Measurements from ENCODE around the gene LILRB2.

DNA sequence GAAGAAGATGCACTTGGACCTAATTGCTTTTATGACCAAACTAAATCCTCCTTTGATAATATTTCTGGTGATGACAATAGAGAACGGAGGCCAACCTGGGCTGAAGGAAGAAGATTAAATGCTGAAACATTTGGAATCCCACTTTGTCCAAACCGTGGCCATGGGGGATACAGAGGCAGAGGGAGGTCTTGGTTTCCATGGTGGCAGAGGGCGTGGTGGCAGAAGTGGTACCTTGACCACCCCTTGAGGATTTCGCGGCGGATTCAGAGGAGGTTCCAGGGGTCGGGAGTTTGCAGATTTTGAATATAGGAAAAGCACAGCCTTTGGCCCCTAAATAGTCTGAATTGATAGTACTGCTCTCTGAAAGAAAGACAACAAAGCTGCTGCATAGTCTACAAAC, 50.9 kb downstream of the LILRB2 start:
- no peak for TF ChIP-seq EZH2 (IDR thresholded peaks at IDR 0.05; ENCODE audit: borderline replicate concordance, insufficient read depth, low read depth, low read length, poor library complexity, severe bottlenecking)
- TF ChIP-seq, protein P1, sequence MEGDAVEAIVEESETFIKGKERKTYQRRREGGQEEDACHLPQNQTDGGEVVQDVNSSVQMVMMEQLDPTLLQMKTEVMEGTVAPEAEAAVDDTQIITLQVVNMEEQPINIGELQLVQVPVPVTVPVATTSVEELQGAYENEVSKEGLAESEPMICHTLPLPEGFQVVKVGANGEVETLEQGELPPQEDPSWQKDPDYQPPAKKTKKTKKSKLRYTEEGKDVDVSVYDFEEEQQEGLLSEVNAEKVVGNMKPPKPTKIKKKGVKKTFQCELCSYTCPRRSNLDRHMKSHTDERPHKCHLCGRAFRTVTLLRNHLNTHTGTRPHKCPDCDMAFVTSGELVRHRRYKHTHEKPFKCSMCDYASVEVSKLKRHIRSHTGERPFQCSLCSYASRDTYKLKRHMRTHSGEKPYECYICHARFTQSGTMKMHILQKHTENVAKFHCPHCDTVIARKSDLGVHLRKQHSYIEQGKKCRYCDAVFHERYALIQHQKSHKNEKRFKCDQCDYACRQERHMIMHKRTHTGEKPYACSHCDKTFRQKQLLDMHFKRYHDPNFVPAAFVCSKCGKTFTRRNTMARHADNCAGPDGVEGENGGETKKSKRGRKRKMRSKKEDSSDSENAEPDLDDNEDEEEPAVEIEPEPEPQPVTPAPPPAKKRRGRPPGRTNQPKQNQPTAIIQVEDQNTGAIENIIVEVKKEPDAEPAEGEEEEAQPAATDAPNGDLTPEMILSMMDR (IDR thresholded peaks at IDR 0.05), result no peak
